ENCODE data around the gene USP46. TPM values are rescaled to one million over a fixed set of nuclear protein-coding genes. Genes with fewer than 3 reads are reported as not detected.

USP46 gene
- total RNA-seq, 6 donors from 2014 or later: 4.2 to 14.0 (median 8.2) TPM

DNA sequence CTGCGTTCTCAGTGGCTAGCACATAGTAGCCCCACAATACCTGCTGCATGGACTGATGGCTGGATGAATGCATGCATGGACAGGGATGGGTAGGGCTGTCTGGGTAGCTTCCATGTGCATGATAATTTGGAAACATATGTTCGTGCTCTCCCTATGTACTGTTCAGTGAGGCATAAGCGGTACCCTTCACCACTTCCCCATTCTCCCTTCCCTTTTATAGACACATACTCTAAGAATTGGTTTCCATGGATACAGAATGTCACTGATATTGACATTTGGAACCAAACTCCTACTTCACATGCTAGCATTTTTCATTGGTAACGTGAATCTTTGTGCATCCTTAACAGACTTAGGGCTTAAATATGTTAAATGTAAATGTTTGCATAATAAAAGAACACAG is 20.4 kb downstream of the USP46 start:
- Histone ChIP-seq H3K36me3 (no peaks in the 10 kb centered on the region), H3K4me3 (no peak overlapping the region), H3K9me3 (no peaks in the 10 kb centered on the region), H3K4me1 (peaks cover 0 to 19% (median 10%) of the 10 kb centered on the region in 4 donors), H3K27ac (no peak overlapping the region), H3K27me3 (no peaks in the 10 kb centered on the region)
- 69 to 76% methylated on average over 4 of the region's 4 CpGs for WGBS, 2 donors
- no peak for DNase-seq
- TF ChIP-seq EP300 (IDR thresholded peaks at IDR 0.05): no peak
- TF ChIP-seq, protein P1, sequence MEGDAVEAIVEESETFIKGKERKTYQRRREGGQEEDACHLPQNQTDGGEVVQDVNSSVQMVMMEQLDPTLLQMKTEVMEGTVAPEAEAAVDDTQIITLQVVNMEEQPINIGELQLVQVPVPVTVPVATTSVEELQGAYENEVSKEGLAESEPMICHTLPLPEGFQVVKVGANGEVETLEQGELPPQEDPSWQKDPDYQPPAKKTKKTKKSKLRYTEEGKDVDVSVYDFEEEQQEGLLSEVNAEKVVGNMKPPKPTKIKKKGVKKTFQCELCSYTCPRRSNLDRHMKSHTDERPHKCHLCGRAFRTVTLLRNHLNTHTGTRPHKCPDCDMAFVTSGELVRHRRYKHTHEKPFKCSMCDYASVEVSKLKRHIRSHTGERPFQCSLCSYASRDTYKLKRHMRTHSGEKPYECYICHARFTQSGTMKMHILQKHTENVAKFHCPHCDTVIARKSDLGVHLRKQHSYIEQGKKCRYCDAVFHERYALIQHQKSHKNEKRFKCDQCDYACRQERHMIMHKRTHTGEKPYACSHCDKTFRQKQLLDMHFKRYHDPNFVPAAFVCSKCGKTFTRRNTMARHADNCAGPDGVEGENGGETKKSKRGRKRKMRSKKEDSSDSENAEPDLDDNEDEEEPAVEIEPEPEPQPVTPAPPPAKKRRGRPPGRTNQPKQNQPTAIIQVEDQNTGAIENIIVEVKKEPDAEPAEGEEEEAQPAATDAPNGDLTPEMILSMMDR (IDR thresholded peaks at IDR 0.05): no peak
- TF ChIP-seq POLR2AphosphoS5 (IDR thresholded peaks at IDR 0.05): no peak
- no peak for TF ChIP-seq POLR2A (IDR thresholded peaks at IDR 0.05)
- ATAC-seq (ENCODE audit: low FRiP score in 2 of 2): peak in 1 of 2 donors; percentile 25

DNA sequence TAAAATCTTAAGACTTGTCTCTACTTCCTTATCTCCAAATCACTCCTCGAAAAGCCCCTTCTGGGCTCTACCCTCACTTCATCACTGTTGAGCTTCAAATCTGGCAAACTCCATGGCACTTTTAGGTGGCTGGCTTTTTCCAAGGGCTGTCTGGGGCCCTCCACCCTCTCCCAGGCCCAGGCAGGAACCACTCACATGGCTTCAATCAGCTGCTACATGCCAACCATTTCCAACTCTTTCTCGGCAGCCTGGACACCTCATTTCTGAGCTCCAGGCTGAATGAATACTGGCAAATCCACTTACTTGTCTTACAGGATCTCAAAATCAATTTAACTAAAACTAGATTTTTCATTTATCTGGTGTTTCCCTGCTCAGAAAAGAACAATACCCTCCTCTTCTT is 22.0 kb downstream of the USP46 start:
- WGBS, 2 donors: 81 to 95% methylated on average over 2 of the region's 2 CpGs
- TF ChIP-seq EP300 (IDR thresholded peaks at IDR 0.05) (no peak), POLR2A (IDR thresholded peaks at IDR 0.05) (no peak), POLR2AphosphoS5 (IDR thresholded peaks at IDR 0.05) (no peak)
- TF ChIP-seq, protein P1 (IDR thresholded peaks at IDR 0.05): no peak

DNA sequence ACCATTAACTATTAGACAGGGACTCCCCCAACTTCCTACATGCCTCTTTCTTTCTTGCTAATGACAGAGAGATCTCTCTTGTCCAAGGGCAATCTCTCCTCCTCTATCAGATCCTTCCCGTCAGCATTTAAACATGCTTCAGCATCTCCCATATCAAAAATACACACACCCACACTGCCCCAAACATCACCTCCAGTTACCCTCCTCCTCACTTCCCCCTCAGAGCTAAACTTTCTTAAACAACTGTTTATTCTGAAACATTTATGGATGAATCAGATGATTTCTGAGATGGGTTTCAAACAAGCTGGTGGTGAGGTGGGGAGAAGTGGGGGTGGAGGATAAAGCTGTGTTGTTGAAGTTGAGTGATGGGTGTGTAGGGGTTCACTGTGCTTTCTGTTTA is 23.5 kb downstream of the USP46 start:
- TF ChIP-seq POLR2A (IDR thresholded peaks at IDR 0.05) (no peak), POLR2AphosphoS5 (IDR thresholded peaks at IDR 0.05) (no peak), EP300 (IDR thresholded peaks at IDR 0.05) (no peak)
- TF ChIP-seq, protein P1 (IDR thresholded peaks at IDR 0.05): no peak

More for the DNA sequence above, 22.0 kb downstream of the USP46 start:
- H3K4me3 ChIP-seq: no peak overlapping the region
- no peaks in the 10 kb centered on the region for H3K9me3 ChIP-seq
- ATAC-seq (ENCODE audit: low FRiP score in 2 of 2) (no peak), DNase-seq (no peak)
- no peaks in the 10 kb centered on the region for H3K36me3 ChIP-seq
- no peaks in the 10 kb centered on the region for H3K27me3 ChIP-seq
- peaks cover 0 to 14% (median 9%) of the 10 kb centered on the region in 4 donors for H3K4me1 ChIP-seq
- no peak overlapping the region for H3K27ac ChIP-seq

DNA sequence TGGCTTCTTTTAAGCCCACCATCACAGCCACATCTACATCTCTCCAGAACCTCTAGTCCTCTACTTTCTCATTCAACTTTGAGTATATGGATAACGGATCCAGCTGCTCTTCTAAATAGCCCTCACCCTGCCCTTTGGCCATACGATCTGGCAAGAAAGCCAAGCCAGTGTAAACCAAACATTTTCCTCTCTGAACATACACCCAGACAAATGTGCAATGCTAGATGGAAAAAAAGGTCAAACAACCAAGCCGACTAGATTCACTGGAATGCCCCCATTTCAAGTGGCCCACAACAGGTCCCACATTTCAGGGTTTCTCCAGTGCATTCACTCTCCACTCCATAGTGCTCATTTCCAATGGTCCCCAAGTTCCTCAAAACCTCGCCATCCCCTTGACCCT is 24.0 kb downstream of the USP46 start:
- TF ChIP-seq, protein P1 (IDR thresholded peaks at IDR 0.05): no peak
- TF ChIP-seq EP300 (IDR thresholded peaks at IDR 0.05) (no peak), POLR2A (IDR thresholded peaks at IDR 0.05) (no peak), POLR2AphosphoS5 (IDR thresholded peaks at IDR 0.05) (no peak)
- 73 to 86% methylated on average over 4 of the region's 4 CpGs for WGBS, 2 donors
- Histone ChIP-seq H3K4me3 (no peak overlapping the region), H3K27ac (no peak overlapping the region), H3K27me3 (no peaks in the 10 kb centered on the region), H3K9me3 (no peaks in the 10 kb centered on the region), H3K36me3 (no peaks in the 10 kb centered on the region), H3K4me1 (no peaks in the 10 kb centered on the region)
- ATAC-seq (ENCODE audit: low FRiP score in 2 of 2): no peak
- no peak for DNase-seq

More for the DNA sequence above, 23.5 kb downstream of the USP46 start:
- Histone ChIP-seq H3K4me3 (no peak overlapping the region), H3K27ac (no peak overlapping the region), H3K9me3 (no peaks in the 10 kb centered on the region), H3K4me1 (no peaks in the 10 kb centered on the region), H3K27me3 (no peaks in the 10 kb centered on the region), H3K36me3 (no peaks in the 10 kb centered on the region)
- 87 to 96% methylated on average over 1 of the region's 1 CpG for WGBS, 2 donors
- ATAC-seq (ENCODE audit: low FRiP score in 2 of 2): no peak
- no peak for DNase-seq

DNA sequence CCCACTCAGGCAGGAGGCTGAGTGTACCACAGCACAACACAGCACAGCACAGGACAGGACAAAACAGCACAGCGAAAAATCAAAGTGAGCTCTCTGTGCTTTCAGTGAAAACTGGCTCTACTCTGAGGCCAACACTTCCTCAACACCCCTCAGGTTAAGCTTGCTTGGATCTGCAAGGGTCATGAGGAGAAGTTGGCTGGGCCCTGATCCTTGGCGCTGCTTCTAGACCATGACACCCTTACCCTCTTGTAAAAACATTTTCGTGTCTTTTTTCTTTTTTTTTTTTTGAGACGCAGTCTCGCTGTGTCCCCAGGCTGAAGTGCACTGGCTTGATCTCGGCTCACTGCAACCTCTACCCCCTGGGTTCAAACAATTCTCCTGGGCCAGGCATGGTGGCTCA is 25.3 kb downstream of the USP46 start:
- Histone ChIP-seq H3K9me3 (no peaks in the 10 kb centered on the region), H3K4me3 (no peak overlapping the region), H3K27me3 (no peaks in the 10 kb centered on the region), H3K36me3 (no peaks in the 10 kb centered on the region), H3K4me1 (no peaks in the 10 kb centered on the region), H3K27ac (no peak overlapping the region)
- ATAC-seq (ENCODE audit: low FRiP score in 2 of 2): no peak
- TF ChIP-seq, protein P1 (IDR thresholded peaks at IDR 0.05): no peak
- TF ChIP-seq POLR2A (IDR thresholded peaks at IDR 0.05) (no peak), EP300 (IDR thresholded peaks at IDR 0.05) (no peak), POLR2AphosphoS5 (IDR thresholded peaks at IDR 0.05) (no peak)
- DNase-seq: no peak
- WGBS, 2 donors: 96 to 97% methylated on average over 6 of the region's 6 CpGs
